ENCODE measurements around the gene SLCO2B1.

SLCO2B1 gene

GRCh38 chr11:75149766-75150465 is 991 bp upstream of the SLCO2B1 start:
- H3K4me3 ChIP-seq (replicated peaks; ENCODE audit: low read depth, low read length), result no peak overlapping the region
- DNase-seq (ENCODE audit: extremely low read depth, low read depth), result no peak
- TF ChIP-seq CTCF (IDR thresholded peaks at IDR 0.05; ENCODE audit: low read depth, low read length, missing control alignments), result no peak

- H3K4me3 ChIP-seq (replicated peaks; ENCODE audit: low read depth, low read length), result no peak overlapping the region
- no peak for DNase-seq (ENCODE audit: extremely low read depth, low read depth)
- no peak for TF ChIP-seq CTCF (IDR thresholded peaks at IDR 0.05; ENCODE audit: low read depth, low read length, missing control alignments)
Measured at GRCh38 chr11:75151346-75152047, 590 bp downstream of the SLCO2B1 start.

GRCh38 chr11:75152090-75152489 is 1.2 kb downstream of the SLCO2B1 start:
- H3K4me3 ChIP-seq (replicated peaks; ENCODE audit: low read depth, low read length), result no peak overlapping the region
- no peak for TF ChIP-seq CTCF (IDR thresholded peaks at IDR 0.05; ENCODE audit: low read depth, low read length, missing control alignments)
- no peak for DNase-seq (ENCODE audit: extremely low read depth, low read depth)

- no peak for TF ChIP-seq CTCF (IDR thresholded peaks at IDR 0.05; ENCODE audit: low read depth, low read length, missing control alignments)
- no peak overlapping the region for H3K4me3 ChIP-seq (replicated peaks; ENCODE audit: low read depth, low read length)
- no peak for DNase-seq (ENCODE audit: extremely low read depth, low read depth)
Measured at GRCh38 chr11:75152651-75153427, 1.9 kb downstream of the SLCO2B1 start.

GRCh38 chr11:75154646-75155569 is 4.0 kb downstream of the SLCO2B1 start:
- TF ChIP-seq CTCF (IDR thresholded peaks at IDR 0.05; ENCODE audit: low read depth, low read length, missing control alignments), result no peak
- no peak overlapping the region for H3K4me3 ChIP-seq (replicated peaks; ENCODE audit: low read depth, low read length)
- DNase-seq (ENCODE audit: extremely low read depth, low read depth), result no peak
